CD4-positive, alpha-beta T cell treated with Interferon alpha-2 for 1 hour (primary cell): ENCODE results near the gene PCDHGB4.
"Not testable (repeated sequence)": the region's sequence is repeated elsewhere in the genome, so short reads cannot be mapped to it uniquely, and the experiment has no call there.

Experiments
- DNase-seq, 2 donors: peaks; one replicate each; pipeline ENCODE4 v3.0.0-alpha.2; 2020 to 2022

Gene PCDHGB4

DNA sequence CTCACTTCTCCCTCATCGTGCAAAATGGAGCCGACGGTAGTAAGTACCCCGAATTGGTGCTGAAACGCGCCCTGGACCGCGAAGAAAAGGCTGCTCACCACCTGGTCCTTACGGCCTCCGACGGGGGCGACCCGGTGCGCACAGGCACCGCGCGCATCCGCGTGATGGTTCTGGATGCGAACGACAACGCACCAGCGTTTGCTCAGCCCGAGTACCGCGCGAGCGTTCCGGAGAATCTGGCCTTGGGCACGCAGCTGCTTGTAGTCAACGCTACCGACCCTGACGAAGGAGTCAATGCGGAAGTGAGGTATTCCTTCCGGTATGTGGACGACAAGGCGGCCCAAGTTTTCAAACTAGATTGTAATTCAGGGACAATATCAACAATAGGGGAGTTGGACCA, 43.8 kb downstream of the PCDHGB4 start:
- no peak for DNase-seq

DNA sequence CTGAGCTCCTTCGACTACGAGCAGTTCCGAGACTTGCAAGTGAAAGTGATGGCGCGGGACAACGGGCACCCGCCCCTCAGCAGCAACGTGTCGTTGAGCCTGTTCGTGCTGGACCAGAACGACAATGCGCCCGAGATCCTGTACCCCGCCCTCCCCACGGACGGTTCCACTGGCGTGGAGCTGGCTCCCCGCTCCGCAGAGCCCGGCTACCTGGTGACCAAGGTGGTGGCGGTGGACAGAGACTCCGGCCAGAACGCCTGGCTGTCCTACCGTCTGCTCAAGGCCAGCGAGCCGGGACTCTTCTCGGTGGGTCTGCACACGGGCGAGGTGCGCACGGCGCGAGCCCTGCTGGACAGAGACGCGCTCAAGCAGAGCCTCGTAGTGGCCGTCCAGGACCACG, 44.8 kb downstream of the PCDHGB4 start:
- DNase-seq: not testable (repeated sequence)

DNA sequence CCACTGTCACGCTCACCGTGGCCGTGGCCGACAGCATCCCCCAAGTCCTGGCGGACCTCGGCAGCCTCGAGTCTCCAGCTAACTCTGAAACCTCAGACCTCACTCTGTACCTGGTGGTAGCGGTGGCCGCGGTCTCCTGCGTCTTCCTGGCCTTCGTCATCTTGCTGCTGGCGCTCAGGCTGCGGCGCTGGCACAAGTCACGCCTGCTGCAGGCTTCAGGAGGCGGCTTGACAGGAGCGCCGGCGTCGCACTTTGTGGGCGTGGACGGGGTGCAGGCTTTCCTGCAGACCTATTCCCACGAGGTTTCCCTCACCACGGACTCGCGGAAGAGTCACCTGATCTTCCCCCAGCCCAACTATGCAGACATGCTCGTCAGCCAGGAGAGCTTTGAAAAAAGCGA, 45.2 kb downstream of the PCDHGB4 start:
- not testable (repeated sequence) for DNase-seq

DNA sequence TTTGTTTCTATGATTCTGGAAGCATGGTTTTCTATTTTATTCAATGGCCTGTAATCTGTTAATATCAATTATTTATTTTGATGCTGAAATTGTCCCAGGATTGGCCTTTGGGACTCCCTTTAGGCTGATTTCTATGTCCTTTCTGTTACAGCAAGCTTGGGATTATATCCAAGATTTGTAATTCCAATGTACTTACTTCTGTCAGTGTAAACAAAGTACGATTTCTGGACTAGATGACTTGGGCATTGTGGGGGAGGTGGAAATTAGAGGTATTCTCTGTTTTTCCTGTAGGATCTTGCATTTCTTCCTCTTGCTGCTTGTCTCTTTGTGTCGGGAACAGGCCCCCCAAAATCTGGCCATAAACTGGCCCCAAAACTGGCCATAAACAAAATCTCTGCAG, 46.5 kb downstream of the PCDHGB4 start:
- DNase-seq: no peak

DNA sequence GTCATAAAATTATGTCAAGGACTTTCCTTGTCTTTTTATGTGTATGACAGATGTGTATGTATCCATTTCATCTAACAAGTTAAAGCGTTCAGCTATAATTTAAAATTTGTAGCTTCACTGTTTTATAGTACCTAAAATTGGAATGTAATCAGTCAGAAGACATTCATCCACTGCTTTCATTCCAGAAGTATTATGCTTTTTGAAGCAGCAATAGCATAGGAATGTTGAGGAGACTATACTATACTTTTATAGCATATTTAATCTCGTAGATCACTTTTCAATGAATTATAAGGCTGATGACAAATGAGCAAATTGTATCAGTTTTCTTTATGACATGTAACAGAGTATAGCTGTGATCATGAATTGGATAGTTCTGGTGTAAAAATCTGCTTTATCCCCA, 49.7 kb downstream of the PCDHGB4 start:
- DNase-seq: no peak

DNA sequence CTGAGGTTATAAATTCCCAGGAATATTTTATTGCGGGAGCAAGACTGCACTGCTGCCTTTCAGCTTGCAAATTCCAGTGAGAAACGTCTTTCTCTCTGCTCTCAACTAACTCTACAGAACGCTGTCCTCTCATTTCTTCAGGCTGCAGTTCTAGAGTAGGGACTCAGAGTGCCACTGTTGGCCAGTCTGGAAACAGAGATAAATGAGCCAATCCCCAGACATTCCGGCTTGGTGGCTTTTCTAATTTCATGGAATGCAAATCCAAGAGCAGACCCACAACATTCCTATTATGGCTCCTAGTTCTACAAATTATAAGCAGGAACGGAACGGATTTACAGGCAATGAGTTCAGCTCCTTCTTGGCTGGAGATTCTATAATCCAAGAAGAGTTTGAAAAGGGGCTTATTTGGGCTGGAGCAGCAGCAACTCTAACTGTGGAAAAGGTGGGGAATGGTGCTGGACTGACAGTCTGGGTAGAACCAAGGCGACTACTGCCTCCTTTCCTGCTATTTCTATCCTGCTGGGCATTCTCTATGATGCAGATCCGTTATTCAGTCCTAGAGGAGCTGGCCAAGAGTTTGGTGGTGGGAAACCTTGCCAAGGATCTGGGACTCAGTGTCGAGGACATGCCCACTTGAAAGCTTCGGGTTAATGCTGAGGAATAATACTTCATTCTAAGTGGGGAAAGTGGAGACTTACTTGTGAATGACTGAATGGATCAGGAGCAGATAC, 52.1 kb downstream of the PCDHGB4 start:
- no peak for DNase-seq
